Parathyroid adenoma (tissue), 2 donors: ENCODE data around the gene PARVB.

ENCODE experiments used
- H2AFZ ChIP-seq: fragments of 300-600 bp; sonication (generic); one replicate; pipeline ENCODE4 v1.7.0; 2017; ENCODE audit warnings: antibody characterized with exemption, mild to moderate bottlenecking
- H3K27ac ChIP-seq: fragments of 300-600 bp; sonication (generic); one replicate; pipeline ENCODE4 v1.7.0; 2017
- H3K27me3 ChIP-seq: fragments of 300-600 bp; sonication (generic); one replicate; pipeline ENCODE4 v1.7.0; 2017; ENCODE audit warnings: low read length; ENCODE audit not compliant: control insufficient read depth, insufficient read depth
- H3K36me3 ChIP-seq: fragments of 300-600 bp; sonication (generic); one replicate; pipeline ENCODE4 v1.7.0; 2017; ENCODE audit warnings: low read length; ENCODE audit not compliant: control insufficient read depth, insufficient read depth
- H3K4me1 ChIP-seq: fragments of 300-600 bp; sonication (generic); one replicate; pipeline ENCODE4 v1.7.0; 2017; ENCODE audit warnings: control low read depth
- H3K4me2 ChIP-seq: fragments of 300-600 bp; sonication (generic); one replicate; pipeline ENCODE4 v1.7.0; 2017; ENCODE audit warnings: low read length
- H3K4me3 ChIP-seq: fragments of 300-600 bp; sonication (generic); one replicate; pipeline ENCODE4 v1.7.0; 2017; ENCODE audit warnings: low read depth, low read length
- H3K79me2 ChIP-seq: fragments of 300-600 bp; sonication (generic); one replicate; pipeline ENCODE4 v1.7.0; 2017; ENCODE audit warnings: control low read depth
- H3K9ac ChIP-seq: fragments of 300-600 bp; sonication (generic); one replicate; pipeline ENCODE4 v1.7.0; 2017; ENCODE audit warnings: mild to moderate bottlenecking
- H3K9me3 ChIP-seq: fragments of 300-600 bp; sonication (generic); one replicate; pipeline ENCODE4 v1.7.0; 2017; ENCODE audit warnings: low read length; ENCODE audit not compliant: control insufficient read depth
- TF ChIP-seq, protein P1 (sequence below): fragments of 300-600 bp; sonication (generic); IDR thresholded peaks from one replicate; pipeline ENCODE4 v1.7.0; 2017; ENCODE audit warnings: antibody characterized with exemption, mild to moderate bottlenecking
- donor health status: primary hyperparathyroidism.

The PARVB gene

DNA sequence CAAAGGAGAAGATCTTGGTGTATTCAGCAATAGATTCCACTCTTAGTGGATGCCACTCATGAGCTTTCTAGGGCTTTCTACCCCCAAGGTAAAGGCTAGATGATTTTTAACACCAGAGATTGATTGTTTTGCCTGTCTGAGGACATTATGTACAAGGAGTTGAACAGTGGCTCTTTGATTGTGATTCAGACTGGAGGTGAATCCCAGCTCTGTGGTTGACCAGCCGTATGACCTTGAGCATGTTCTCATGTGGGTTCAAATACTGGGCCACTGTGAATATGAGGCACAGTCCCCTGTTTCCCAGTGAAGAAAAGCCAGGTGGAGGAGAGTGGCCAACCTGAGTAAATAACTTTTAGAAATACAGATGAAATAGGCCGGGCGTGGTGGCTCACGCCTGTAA is 24.0 kb upstream of the PARVB start:
- H3K27ac ChIP-seq = no peak overlapping the region
- no peaks in the 10 kb centered on the region for H3K79me2 ChIP-seq
- no peaks in the 10 kb centered on the region for H3K9me3 ChIP-seq
- TF ChIP-seq, protein P1, sequence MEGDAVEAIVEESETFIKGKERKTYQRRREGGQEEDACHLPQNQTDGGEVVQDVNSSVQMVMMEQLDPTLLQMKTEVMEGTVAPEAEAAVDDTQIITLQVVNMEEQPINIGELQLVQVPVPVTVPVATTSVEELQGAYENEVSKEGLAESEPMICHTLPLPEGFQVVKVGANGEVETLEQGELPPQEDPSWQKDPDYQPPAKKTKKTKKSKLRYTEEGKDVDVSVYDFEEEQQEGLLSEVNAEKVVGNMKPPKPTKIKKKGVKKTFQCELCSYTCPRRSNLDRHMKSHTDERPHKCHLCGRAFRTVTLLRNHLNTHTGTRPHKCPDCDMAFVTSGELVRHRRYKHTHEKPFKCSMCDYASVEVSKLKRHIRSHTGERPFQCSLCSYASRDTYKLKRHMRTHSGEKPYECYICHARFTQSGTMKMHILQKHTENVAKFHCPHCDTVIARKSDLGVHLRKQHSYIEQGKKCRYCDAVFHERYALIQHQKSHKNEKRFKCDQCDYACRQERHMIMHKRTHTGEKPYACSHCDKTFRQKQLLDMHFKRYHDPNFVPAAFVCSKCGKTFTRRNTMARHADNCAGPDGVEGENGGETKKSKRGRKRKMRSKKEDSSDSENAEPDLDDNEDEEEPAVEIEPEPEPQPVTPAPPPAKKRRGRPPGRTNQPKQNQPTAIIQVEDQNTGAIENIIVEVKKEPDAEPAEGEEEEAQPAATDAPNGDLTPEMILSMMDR = no peak
- H3K27me3 ChIP-seq = no peaks in the 10 kb centered on the region
- H2AFZ ChIP-seq = no peak overlapping the region
- H3K36me3 ChIP-seq = no peaks in the 10 kb centered on the region
- H3K9ac ChIP-seq = no peak overlapping the region
- no peak overlapping the region for H3K4me3 ChIP-seq
- no peak overlapping the region for H3K4me2 ChIP-seq
- peaks cover 2% of the 10 kb centered on the region for H3K4me1 ChIP-seq

DNA sequence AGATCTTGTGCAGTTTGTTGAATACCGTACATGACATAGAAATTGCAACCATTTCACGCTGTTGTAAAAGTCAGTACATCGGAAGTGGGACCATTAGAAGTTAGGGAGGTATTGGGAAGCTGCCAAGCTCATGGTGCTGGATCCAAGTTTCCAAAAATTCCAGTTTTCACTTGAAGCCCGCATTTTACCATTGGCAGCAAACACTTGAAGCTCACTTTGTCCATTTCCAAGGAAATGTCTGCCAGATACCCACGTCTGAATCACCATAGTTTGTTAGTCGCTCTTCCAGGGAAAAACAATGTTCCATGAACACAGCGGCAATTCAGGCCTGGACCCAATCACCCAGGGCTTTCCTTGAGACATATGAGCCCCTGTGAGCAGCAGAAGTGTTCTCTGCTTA is 22.6 kb upstream of the PARVB start:
- H3K4me3 ChIP-seq = no peak overlapping the region
- H3K27me3 ChIP-seq = no peaks in the 10 kb centered on the region
- H2AFZ ChIP-seq = no peak overlapping the region
- H3K79me2 ChIP-seq = no peaks in the 10 kb centered on the region
- no peaks in the 10 kb centered on the region for H3K9me3 ChIP-seq
- no peak overlapping the region for H3K4me2 ChIP-seq
- H3K9ac ChIP-seq = no peak overlapping the region
- no peaks in the 10 kb centered on the region for H3K36me3 ChIP-seq
- no peak overlapping the region for H3K27ac ChIP-seq
- TF ChIP-seq, protein P1 = no peak
- H3K4me1 ChIP-seq = no peaks in the 10 kb centered on the region

DNA sequence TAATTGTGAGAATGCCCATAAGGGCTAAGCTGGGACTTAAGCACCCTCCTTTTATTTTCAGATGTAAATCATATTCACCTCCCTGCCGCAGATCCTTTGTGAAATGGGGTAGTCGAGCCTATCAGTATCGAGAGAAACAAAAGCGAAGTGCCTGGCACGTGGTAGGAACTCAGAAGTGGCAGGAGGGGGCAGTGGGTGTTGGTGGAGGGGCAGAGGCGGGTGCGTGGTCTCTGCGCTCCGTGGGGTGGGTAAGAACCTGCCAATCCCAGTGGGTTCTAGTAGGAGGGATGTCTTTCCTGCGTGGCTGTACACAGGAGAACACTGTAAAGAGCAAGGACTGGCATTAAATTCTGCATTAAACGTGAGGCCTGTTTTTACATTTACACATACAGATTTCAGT is 21.8 kb upstream of the PARVB start:
- no peak overlapping the region for H3K9ac ChIP-seq
- H3K27ac ChIP-seq = no peak overlapping the region
- H3K27me3 ChIP-seq = no peaks in the 10 kb centered on the region
- no peaks in the 10 kb centered on the region for H3K9me3 ChIP-seq
- TF ChIP-seq, protein P1 = no peak
- no peaks in the 10 kb centered on the region for H3K4me1 ChIP-seq
- H2AFZ ChIP-seq = no peak overlapping the region
- H3K4me3 ChIP-seq = no peak overlapping the region
- no peaks in the 10 kb centered on the region for H3K36me3 ChIP-seq
- H3K4me2 ChIP-seq = no peak overlapping the region
- H3K79me2 ChIP-seq = no peaks in the 10 kb centered on the region

DNA sequence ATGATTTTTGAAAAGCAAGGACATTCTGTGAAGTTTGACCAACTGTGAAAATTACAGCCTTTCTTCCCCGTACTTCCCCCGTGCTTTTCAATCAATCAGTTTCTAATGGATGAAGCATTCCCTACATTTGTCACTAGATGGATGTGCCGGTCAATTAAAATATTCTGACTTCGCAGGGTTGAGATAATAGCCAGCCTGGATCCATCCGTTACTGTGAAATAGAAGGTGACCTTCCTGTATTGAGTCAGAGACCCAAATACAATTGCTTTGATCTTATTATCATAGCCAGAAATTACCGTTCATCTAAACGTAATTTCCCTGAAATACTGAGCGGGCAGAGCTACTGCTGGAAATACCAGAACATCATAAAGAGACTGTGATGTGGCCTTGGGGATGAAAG is 21.1 kb upstream of the PARVB start:
- H3K27me3 ChIP-seq = no peaks in the 10 kb centered on the region
- H3K36me3 ChIP-seq = no peaks in the 10 kb centered on the region
- H3K9ac ChIP-seq = no peak overlapping the region
- no peak overlapping the region for H2AFZ ChIP-seq
- no peak overlapping the region for H3K4me3 ChIP-seq
- H3K27ac ChIP-seq = no peak overlapping the region
- no peaks in the 10 kb centered on the region for H3K4me1 ChIP-seq
- no peaks in the 10 kb centered on the region for H3K9me3 ChIP-seq
- no peaks in the 10 kb centered on the region for H3K79me2 ChIP-seq
- TF ChIP-seq, protein P1 = no peak
- H3K4me2 ChIP-seq = no peak overlapping the region

DNA sequence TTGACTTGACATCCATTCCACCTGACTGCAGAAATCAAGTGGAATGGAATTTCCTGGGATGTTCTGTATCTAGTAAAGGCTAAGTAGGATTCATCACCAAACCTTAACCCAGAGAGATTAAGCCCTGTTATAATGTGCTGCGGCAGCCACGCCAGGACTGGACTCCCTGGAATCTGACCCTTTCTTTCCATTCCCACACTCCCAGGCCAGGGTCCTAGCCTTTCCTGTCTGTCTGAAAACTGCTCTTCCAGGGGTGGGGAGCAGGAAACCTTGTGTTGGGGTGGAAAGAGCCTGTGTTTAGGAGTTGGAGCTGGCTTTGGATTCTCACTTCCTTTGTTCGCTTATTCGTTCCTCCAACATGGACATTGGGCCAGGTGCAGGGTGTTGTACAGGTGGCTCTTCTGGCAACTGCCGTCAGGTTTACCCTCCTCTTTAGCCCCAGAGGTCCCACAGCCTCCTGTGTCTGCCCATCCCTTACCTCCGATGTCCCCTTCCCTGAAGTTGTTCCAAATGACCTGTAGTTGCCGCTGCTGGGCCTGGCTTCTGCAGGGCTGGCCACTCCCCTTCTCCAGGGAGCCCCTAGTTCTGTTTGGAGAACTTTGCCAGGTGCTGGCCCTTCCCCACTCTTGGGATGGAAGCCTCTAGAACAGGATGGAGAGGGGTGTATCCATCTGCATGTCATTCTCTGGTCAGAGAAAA is 20.5 kb upstream of the PARVB start:
- no peak overlapping the region for H3K27ac ChIP-seq

More for the DNA sequence above, 20.5 kb upstream of the PARVB start:
- Histone ChIP-seq H3K4me2 (no peak overlapping the region), H3K27me3 (no peaks in the 10 kb centered on the region), H3K4me3 (no peak overlapping the region), H3K9ac (no peak overlapping the region), H3K36me3 (no peaks in the 10 kb centered on the region), H3K9me3 (no peaks in the 10 kb centered on the region), H2AFZ (no peak overlapping the region), H3K79me2 (no peaks in the 10 kb centered on the region), H3K4me1 (no peaks in the 10 kb centered on the region)
- TF ChIP-seq, protein P1 = no peak
